Activated B cell treated with CpG ODN at 0.5 μM for 24 hours (primary cell): ENCODE results near the gene DRAXIN. TPM values are rescaled to one million over a fixed set of nuclear protein-coding genes. Genes with fewer than 3 reads are reported as not detected.

Source experiments
- ATAC-seq: fragments of 200-7000 bp; cut with Tn5 transposase; one replicate; pipeline ENCODE4 v1.10.0; 2021; ENCODE audit warnings: low read depth, mild to moderate bottlenecking, moderate library complexity
- CTCF ChIA-PET: fragments of 350-600 bp; sonication (Branson Sonifier 250); formaldehyde crosslinking; loops from one replicate; lab custom pipeline; 2021; ENCODE audit warnings: antibody characterized with exemption; lab: Charles Lee
- POLR2A ChIA-PET: fragments of 350-600 bp; sonication (Branson Sonifier 250); formaldehyde crosslinking; loops from one replicate; lab custom pipeline; 2021; ENCODE audit warnings: antibody characterized with exemption; lab: Charles Lee
- DNase-seq: peaks from one replicate; pipeline ENCODE4 v3.0.0; 2022
- H3K27ac Mint-ChIP-seq: one replicate; pipeline ENCODE4 v1.8.0; 2020; ENCODE audit warnings: mixed read lengths
- H3K27me3 Mint-ChIP-seq: one replicate; pipeline ENCODE4 v1.8.0; 2021; ENCODE audit warnings: mixed read lengths
- H3K36me3 Mint-ChIP-seq: one replicate; pipeline ENCODE4 v1.8.0; 2021; ENCODE audit warnings: low read depth, mixed read lengths
- H3K4me1 Mint-ChIP-seq: one replicate; pipeline ENCODE4 v1.8.0; 2021; ENCODE audit warnings: mixed read lengths
- H3K4me3 Mint-ChIP-seq: one replicate; pipeline ENCODE4 v1.8.0; 2020; ENCODE audit warnings: mild to moderate bottlenecking, mixed read lengths
- H3K9me3 Mint-ChIP-seq: one replicate; pipeline ENCODE4 v1.8.0; 2020; ENCODE audit warnings: mixed read lengths
- CTCF ChIP-seq: fragments of 200-600 bp; IDR thresholded peaks from one replicate; pipeline ENCODE4 v1.8.0; 2022; ENCODE audit warnings: antibody characterized with exemption, mild to moderate bottlenecking
- intact Hi-C: fragments of 100-400 bp; cut with micrococcal nuclease; formaldehyde crosslinking; loops from one replicate; pipeline ENCODE4 v1.15.1; 2024
- total RNA-seq: library from RNA; stranded (reverse); gene quantifications from 2 replicates; pipeline ENCODE4 v1.2.3, GENCODE V29; 2022

DRAXIN gene
- total RNA-seq, 1 donor from 2014 or later: 0.18 TPM

- Mint-ChIP-seq H3K4me1 (peaks cover 43% of the 10 kb centered on the region), H3K9me3 (no peaks in the 10 kb centered on the region), H3K4me3 (no peak overlapping the region), H3K27me3 (no peaks in the 10 kb centered on the region), H3K36me3 (no peaks in the 10 kb centered on the region), H3K27ac (no peak overlapping the region)
- ATAC-seq (no peak), DNase-seq (no peak)
- ChIA-PET POLR2A (interaction anchor here (1.1 to 4.6 kb wide), 2 partner anchors 10 to 179 kb away, joined by 4 to 40 read pairs; no protein-coding TSS in a partner anchor), CTCF (interaction anchor here (3.0 kb wide), 1 partner anchor 10 kb away, joined by 15 read pairs; no protein-coding TSS in a partner anchor)
- intact Hi-C loops: no loop called here
- no peak for TF ChIP-seq CTCF
Observed at GRCh38 chr1:11729155-11729497, 37.6 kb downstream of the DRAXIN start.

DNA sequence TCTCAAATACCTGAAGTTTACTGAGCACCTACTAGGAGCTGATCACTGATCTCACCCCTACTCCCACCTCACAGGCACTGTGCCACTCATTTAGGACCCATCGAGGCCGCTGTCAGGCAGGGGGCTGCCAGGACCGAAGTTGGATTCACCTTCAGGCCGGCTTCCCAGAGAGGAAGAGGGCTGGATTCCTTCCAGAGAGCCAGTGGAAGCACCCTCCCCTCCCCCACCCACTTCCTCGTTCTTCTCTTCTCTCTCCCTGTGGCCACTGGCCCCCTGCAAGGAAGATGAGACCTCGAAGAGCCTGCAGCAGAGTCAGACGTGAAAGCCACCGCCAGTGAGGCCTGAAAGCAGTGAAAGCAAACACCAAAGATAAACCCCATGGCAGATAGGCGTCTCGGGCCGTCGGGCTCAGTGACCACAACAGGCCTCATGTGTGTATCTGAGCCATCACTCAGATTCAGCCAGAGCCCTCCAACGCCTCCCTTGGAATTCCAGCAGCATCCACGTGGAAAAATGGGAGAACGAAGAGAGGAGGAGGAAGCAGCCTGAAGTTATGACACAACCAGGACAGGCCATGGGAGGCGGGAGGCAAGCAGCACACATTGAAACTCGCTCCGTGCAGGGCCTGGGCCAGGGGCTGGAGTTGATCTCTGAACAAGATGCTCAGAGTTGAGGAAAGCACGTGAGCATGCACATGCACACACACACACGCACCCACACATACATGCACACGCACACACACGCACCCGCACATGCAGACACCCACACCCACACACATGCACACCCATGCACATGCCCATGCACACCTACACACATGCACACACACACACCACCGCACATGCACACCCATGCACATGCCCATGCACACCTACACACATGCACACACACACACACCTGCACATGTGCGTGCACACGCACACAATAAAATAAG lies 38.3 kb downstream of the DRAXIN start:
- Mint-ChIP-seq H3K27ac (peak overlapping the region; percentile 93), H3K9me3 (no peaks in the 10 kb centered on the region), H3K4me3 (peak overlapping the region; percentile 83), H3K27me3 (no peaks in the 10 kb centered on the region), H3K36me3 (no peaks in the 10 kb centered on the region), H3K4me1 (peaks cover 41% of the 10 kb centered on the region)
- ATAC-seq (peak; percentile 20), DNase-seq (no peak)
- intact Hi-C loops: loop anchor here (1.0 kb wide), 1 partner anchor 10 kb away; no protein-coding TSS in a partner anchor
- no peak for TF ChIP-seq CTCF
- ChIA-PET CTCF (interaction anchor here (0.9 to 3.0 kb wide), 2 partner anchors 10 to 79 kb away, joined by 5 to 15 read pairs; no protein-coding TSS in a partner anchor), POLR2A (interaction anchor here (0.5 to 4.6 kb wide), 8 partner anchors 10 to 630 kb away, joined by 3 to 40 read pairs (median 6); partner anchors contain the start of genes EXOSC10 and FBXO6)

- DNase-seq (peak; percentile 21), ATAC-seq (peak; percentile 93)
- Mint-ChIP-seq H3K4me3 (peak overlapping the region; percentile 83), H3K27me3 (no peaks in the 10 kb centered on the region), H3K4me1 (peaks cover 40% of the 10 kb centered on the region), H3K36me3 (no peaks in the 10 kb centered on the region), H3K27ac (peak overlapping the region; percentile 93), H3K9me3 (no peaks in the 10 kb centered on the region)
- CTCF ChIA-PET: interaction anchor here (0.9 to 3.0 kb wide), 2 partner anchors 11 to 80 kb away, joined by 5 to 15 read pairs; no protein-coding TSS in a partner anchor
- TF ChIP-seq CTCF: no peak
- intact Hi-C loops: loop anchor here (1.0 kb wide), 1 partner anchor 11 kb away; no protein-coding TSS in a partner anchor
- POLR2A ChIA-PET: interaction anchor here (0.5 to 4.6 kb wide), 9 partner anchors 11 to 631 kb away, joined by 3 to 40 read pairs (median 6); partner anchors contain the start of genes EXOSC10 and FBXO6
Observed at GRCh38 chr1:11730429-11730891, 39.0 kb downstream of the DRAXIN start.

- TF ChIP-seq CTCF: no peak
- DNase-seq: no peak
- ChIA-PET POLR2A (interaction anchor here (0.7 to 4.6 kb wide), 7 partner anchors 12 to 460 kb away, joined by 3 to 40 read pairs (median 6); partner anchors contain the start of gene FBXO6), CTCF (no interaction called here)
- Mint-ChIP-seq H3K36me3 (peaks cover 3% of the 10 kb centered on the region), H3K27me3 (no peaks in the 10 kb centered on the region), H3K27ac (peak overlapping the region; percentile 93), H3K9me3 (no peaks in the 10 kb centered on the region), H3K4me3 (peak overlapping the region; percentile 79), H3K4me1 (peaks cover 40% of the 10 kb centered on the region)
- no peak for ATAC-seq
- intact Hi-C loops: no loop called here
Observed at GRCh38 chr1:11731691-11732283, 40.3 kb downstream of the DRAXIN start.
